Activated B cell treated with CpG ODN at 0.5 μM for 24 hours (primary cell): ENCODE measurements around the gene UBN1. TPM values are rescaled to one million over a fixed set of nuclear protein-coding genes. Genes with fewer than 3 reads are reported as not detected.

Source experiments
- ATAC-seq: fragments of 200-7000 bp; cut with Tn5 transposase; one replicate; pipeline ENCODE4 v1.10.0; 2021; ENCODE audit warnings: low read depth, mild to moderate bottlenecking, moderate library complexity
- CTCF ChIA-PET: fragments of 350-600 bp; sonication (Branson Sonifier 250); formaldehyde crosslinking; loops from one replicate; lab custom pipeline; 2021; ENCODE audit warnings: antibody characterized with exemption; lab: Charles Lee
- POLR2A ChIA-PET: fragments of 350-600 bp; sonication (Branson Sonifier 250); formaldehyde crosslinking; loops from one replicate; lab custom pipeline; 2021; ENCODE audit warnings: antibody characterized with exemption; lab: Charles Lee
- DNase-seq: peaks from one replicate; pipeline ENCODE4 v3.0.0; 2022
- H3K27ac Mint-ChIP-seq: one replicate; pipeline ENCODE4 v1.8.0; 2020; ENCODE audit warnings: mixed read lengths
- H3K27me3 Mint-ChIP-seq: one replicate; pipeline ENCODE4 v1.8.0; 2021; ENCODE audit warnings: mixed read lengths
- H3K36me3 Mint-ChIP-seq: one replicate; pipeline ENCODE4 v1.8.0; 2021; ENCODE audit warnings: low read depth, mixed read lengths
- H3K4me1 Mint-ChIP-seq: one replicate; pipeline ENCODE4 v1.8.0; 2021; ENCODE audit warnings: mixed read lengths
- H3K4me3 Mint-ChIP-seq: one replicate; pipeline ENCODE4 v1.8.0; 2020; ENCODE audit warnings: mild to moderate bottlenecking, mixed read lengths
- H3K9me3 Mint-ChIP-seq: one replicate; pipeline ENCODE4 v1.8.0; 2020; ENCODE audit warnings: mixed read lengths
- CTCF ChIP-seq: fragments of 200-600 bp; IDR thresholded peaks from one replicate; pipeline ENCODE4 v1.8.0; 2022; ENCODE audit warnings: antibody characterized with exemption, mild to moderate bottlenecking
- intact Hi-C: fragments of 100-400 bp; cut with micrococcal nuclease; formaldehyde crosslinking; loops from one replicate; pipeline ENCODE4 v1.15.1; 2024
- total RNA-seq: library from RNA; stranded (reverse); gene quantifications from 2 replicates; pipeline ENCODE4 v1.2.3, GENCODE V29; 2022

The UBN1 gene
- total RNA-seq, 1 donor from 2014 or later, result 36.1 TPM

GRCh38 chr16:4839942-4840341, 7.3 kb upstream of the UBN1 start:
- Mint-ChIP-seq H3K4me1 (peaks cover 4% of the 10 kb centered on the region), H3K4me3 (no peak overlapping the region), H3K36me3 (peaks cover 84% of the 10 kb centered on the region), H3K27me3 (no peaks in the 10 kb centered on the region), H3K9me3 (no peaks in the 10 kb centered on the region), H3K27ac (no peak overlapping the region)
- ChIA-PET CTCF (no interaction called here), POLR2A (interaction anchor here (1.4 kb wide), 1 partner anchor 38 kb away, joined by 3 read pairs; the partner anchor contains the start of gene ROGDI)
- intact Hi-C loops, result no loop called here
- DNase-seq (no peak), ATAC-seq (no peak)
- no peak for TF ChIP-seq CTCF

GRCh38 chr16:4840984-4841383, 6.3 kb upstream of the UBN1 start:
- Mint-ChIP-seq H3K36me3 (peaks cover 89% of the 10 kb centered on the region), H3K27me3 (no peaks in the 10 kb centered on the region), H3K4me3 (no peak overlapping the region), H3K9me3 (no peaks in the 10 kb centered on the region), H3K27ac (no peak overlapping the region), H3K4me1 (peaks cover 12% of the 10 kb centered on the region)
- DNase-seq, result no peak
- intact Hi-C loops, result no loop called here
- ChIA-PET CTCF (no interaction called here), POLR2A (interaction anchor here (1.4 kb wide), 1 partner anchor 39 kb away, joined by 3 read pairs; the partner anchor contains the start of gene ROGDI)
- no peak for ATAC-seq
- TF ChIP-seq CTCF, result no peak

DNA sequence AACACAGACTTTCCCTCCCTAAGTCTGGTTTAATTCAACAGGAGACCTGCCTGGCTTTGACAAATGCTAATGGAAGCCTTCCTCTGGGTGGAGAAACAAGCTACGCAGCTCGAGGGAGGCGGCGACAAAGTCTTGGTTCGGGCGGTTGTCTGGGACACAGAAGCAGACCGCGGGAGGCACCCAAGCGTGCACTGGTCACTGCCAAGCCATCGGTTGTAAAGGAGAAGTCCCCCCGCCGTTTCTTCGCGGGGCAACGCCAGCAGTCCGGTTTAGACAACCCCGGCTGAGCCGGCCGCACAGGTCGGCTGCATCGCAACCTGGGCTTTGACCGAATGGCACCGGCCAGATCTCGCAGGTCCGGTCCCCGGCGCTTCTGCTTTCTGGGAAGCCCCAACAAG, 779 bp upstream of the UBN1 start:
- intact Hi-C loops, result loop anchor here (2.0 to 5.0 kb wide), 5 partner anchors 110 to 434 kb away; partner anchors contain the start of genes ALG1 and MGRN1
- Mint-ChIP-seq H3K27me3 (no peaks in the 10 kb centered on the region), H3K27ac (peak overlapping the region; percentile 84), H3K9me3 (no peaks in the 10 kb centered on the region), H3K4me3 (peak overlapping the region; percentile 88), H3K36me3 (peaks cover 48% of the 10 kb centered on the region), H3K4me1 (peaks cover 48% of the 10 kb centered on the region)
- DNase-seq, result no peak
- no peak for TF ChIP-seq CTCF
- ChIA-PET CTCF (interaction anchor here (1.4 kb wide), 1 partner anchor 238 kb away, joined by 4 read pairs; no protein-coding TSS in a partner anchor), POLR2A (interaction anchor here (0.7 to 3.0 kb wide), 6 partner anchors 10 to 252 kb away, joined by 3 to 15 read pairs (median 10); partner anchors contain the start of genes ANKS3, DNAAF8 and ROGDI)
- ATAC-seq, result no peak

DNA sequence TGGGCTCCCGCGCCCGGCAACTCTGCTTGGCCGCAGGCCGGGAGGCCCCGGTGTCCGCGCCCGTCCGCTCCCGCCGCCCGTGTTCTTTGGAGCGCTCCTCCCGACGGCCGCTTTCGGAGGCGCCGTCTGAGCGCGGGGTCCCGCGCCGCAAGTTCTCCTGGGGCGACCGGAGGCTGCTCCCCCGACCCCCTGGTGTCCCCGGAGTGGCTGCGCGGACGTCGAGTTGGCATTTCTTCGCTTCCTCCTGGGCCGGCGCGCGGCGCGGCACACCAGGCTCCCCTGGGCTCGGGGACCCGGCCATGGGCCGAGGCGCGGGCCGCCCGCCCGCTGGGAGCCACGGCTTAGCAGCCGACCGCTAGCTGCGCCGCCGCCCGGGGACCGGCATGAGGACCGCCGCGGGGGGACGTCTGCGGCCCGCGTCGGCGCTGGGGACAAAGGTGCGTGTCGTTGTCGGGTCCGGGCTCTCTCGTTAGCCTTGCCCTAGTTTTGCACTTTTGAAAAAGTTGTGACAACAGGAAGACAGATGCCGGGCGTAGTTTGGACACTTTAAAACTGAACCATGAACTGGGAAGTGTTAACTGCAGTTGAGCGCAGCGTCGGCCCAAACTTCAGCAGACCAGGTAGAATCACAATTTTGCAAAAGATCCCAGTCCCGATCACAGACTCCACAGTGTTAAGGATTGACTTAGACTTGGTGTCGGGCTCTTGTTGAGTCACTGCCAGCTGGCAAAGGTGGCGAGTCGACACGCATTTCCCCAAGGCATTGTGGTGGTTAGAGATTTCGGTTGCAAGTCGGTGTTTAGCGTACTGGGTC, 700 bp downstream of the UBN1 start:
- no peak for TF ChIP-seq CTCF
- ATAC-seq, result peak; percentile 11
- H3K4me1 Mint-ChIP-seq, result peaks cover 53% of the 10 kb centered on the region
- DNase-seq, result peak; percentile 63
- ChIA-PET CTCF (interaction anchor here (1.5 kb wide), 1 partner anchor 113 kb away, joined by 4 read pairs; the partner anchor contains the start of genes ANKS3 and DNAAF8), POLR2A (interaction anchor here (0.6 to 3.0 kb wide), 7 partner anchors 9 to 310 kb away, joined by 3 to 15 read pairs (median 5); partner anchors contain the start of genes ANKS3, CDIP1, DNAAF8 and ROGDI)
- H3K9me3 Mint-ChIP-seq, result no peaks in the 10 kb centered on the region
- peak overlapping the region; percentile 92 for H3K27ac Mint-ChIP-seq
- peak overlapping the region; percentile 87 for H3K4me3 Mint-ChIP-seq
- H3K27me3 Mint-ChIP-seq, result no peaks in the 10 kb centered on the region
- H3K36me3 Mint-ChIP-seq, result peaks cover 39% of the 10 kb centered on the region
- intact Hi-C loops, result loop anchor here (1.0 to 5.0 kb wide), 10 partner anchors 46 to 436 kb away; partner anchors contain the start of genes ALG1, ANKS3, DNAAF8 and MGRN1

DNA sequence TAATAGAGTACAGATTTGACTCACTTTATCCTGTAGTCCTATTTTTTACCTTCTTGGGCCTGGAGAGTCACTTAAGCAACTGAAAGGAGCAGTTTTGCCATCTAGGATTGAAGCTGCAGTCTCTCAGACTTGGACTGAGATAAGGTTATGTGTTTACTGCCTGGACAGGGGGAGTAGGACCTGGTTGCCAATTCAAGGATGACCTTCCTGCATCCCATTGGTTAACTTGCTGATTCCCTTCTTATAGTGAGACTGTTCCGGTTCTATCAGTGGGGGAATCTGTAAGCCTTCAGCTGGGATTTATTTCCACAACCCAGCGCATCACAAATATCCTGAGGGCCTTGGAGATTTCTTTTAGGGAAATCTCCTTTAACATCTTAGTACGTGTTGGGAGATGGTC, 2.9 kb downstream of the UBN1 start:
- TF ChIP-seq CTCF, result no peak
- Mint-ChIP-seq H3K4me1 (peaks cover 49% of the 10 kb centered on the region), H3K36me3 (peaks cover 40% of the 10 kb centered on the region), H3K4me3 (no peak overlapping the region), H3K27me3 (no peaks in the 10 kb centered on the region), H3K27ac (no peak overlapping the region), H3K9me3 (no peaks in the 10 kb centered on the region)
- POLR2A ChIA-PET, result no interaction called here
- ATAC-seq (no peak), DNase-seq (no peak)
- intact Hi-C loops, result no loop called here
- CTCF ChIA-PET, result no interaction called here
